ENCODE measurements around the gene GPATCH8. TPM values are rescaled to one million over a fixed set of nuclear protein-coding genes. Genes with fewer than 3 reads are reported as not detected.
A peak's percentile ranks its signal among the peaks of the same experiment; 100 is the strongest.

GPATCH8 gene
- polyA plus RNA-seq, 1 donor, result 35.9 TPM

GRCh38 chr17:44464037-44464436 is 39.2 kb downstream of the GPATCH8 start:
- Histone ChIP-seq H3K27me3 (ENCODE audit: control insufficient read depth, insufficient read depth, low read length) (no peaks in the 10 kb centered on the region), H3K27ac (ENCODE audit: low read length) (no peak overlapping the region), H3K9me3 (ENCODE audit: control insufficient read depth, low read depth, low read length) (no peaks in the 10 kb centered on the region), H3K4me1 (ENCODE audit: control insufficient read depth, insufficient read depth, low read length) (no peaks in the 10 kb centered on the region), H3K36me3 (ENCODE audit: control insufficient read depth, insufficient read depth, low read length) (peaks cover 12% of the 10 kb centered on the region), H3K4me3 (ENCODE audit: low read length) (no peak overlapping the region)
- WGBS (ENCODE audit: insufficient coverage, low lambda C conversion rate), result 100% methylated on average over 1 of the region's 1 CpG
- no peak for DNase-seq

- Histone ChIP-seq H3K4me1 (ENCODE audit: control insufficient read depth, insufficient read depth, low read length) (no peaks in the 10 kb centered on the region), H3K27ac (ENCODE audit: low read length) (no peak overlapping the region), H3K9me3 (ENCODE audit: control insufficient read depth, low read depth, low read length) (no peaks in the 10 kb centered on the region), H3K4me3 (ENCODE audit: low read length) (no peak overlapping the region), H3K36me3 (ENCODE audit: control insufficient read depth, insufficient read depth, low read length) (peaks cover 7% of the 10 kb centered on the region), H3K27me3 (ENCODE audit: control insufficient read depth, insufficient read depth, low read length) (no peaks in the 10 kb centered on the region)
- no peak for DNase-seq
- WGBS (ENCODE audit: insufficient coverage, low lambda C conversion rate), result no CpG with 5 or more reads among the region's 8 CpGs
Measured at GRCh38 chr17:44451832-44452231, 51.4 kb downstream of the GPATCH8 start.

- WGBS (ENCODE audit: insufficient coverage, low lambda C conversion rate), result no CpG with 5 or more reads among the region's 6 CpGs
- H3K27me3 ChIP-seq (ENCODE audit: control insufficient read depth, insufficient read depth, low read length), result no peaks in the 10 kb centered on the region
- no peak overlapping the region for H3K4me3 ChIP-seq (ENCODE audit: low read length)
- H3K36me3 ChIP-seq (ENCODE audit: control insufficient read depth, insufficient read depth, low read length), result peaks cover 7% of the 10 kb centered on the region
- H3K4me1 ChIP-seq (ENCODE audit: control insufficient read depth, insufficient read depth, low read length), result no peaks in the 10 kb centered on the region
- H3K9me3 ChIP-seq (ENCODE audit: control insufficient read depth, low read depth, low read length), result no peaks in the 10 kb centered on the region
- no peak overlapping the region for H3K27ac ChIP-seq (ENCODE audit: low read length)
- no peak for DNase-seq
Measured at GRCh38 chr17:44451016-44451627, 52.1 kb downstream of the GPATCH8 start.

- no CpG with 5 or more reads among the region's 1 CpG for WGBS (ENCODE audit: insufficient coverage, low lambda C conversion rate)
- no peak for DNase-seq
- Histone ChIP-seq H3K36me3 (ENCODE audit: control insufficient read depth, insufficient read depth, low read length) (peaks cover 3% of the 10 kb centered on the region), H3K27ac (ENCODE audit: low read length) (no peak overlapping the region), H3K27me3 (ENCODE audit: control insufficient read depth, insufficient read depth, low read length) (no peaks in the 10 kb centered on the region), H3K9me3 (ENCODE audit: control insufficient read depth, low read depth, low read length) (no peaks in the 10 kb centered on the region), H3K4me1 (ENCODE audit: control insufficient read depth, insufficient read depth, low read length) (no peaks in the 10 kb centered on the region), H3K4me3 (ENCODE audit: low read length) (no peak overlapping the region)
Measured at GRCh38 chr17:44448412-44448811, 54.8 kb downstream of the GPATCH8 start.

- Histone ChIP-seq H3K27ac (ENCODE audit: low read length) (no peak overlapping the region), H3K4me3 (ENCODE audit: low read length) (no peak overlapping the region), H3K36me3 (ENCODE audit: control insufficient read depth, insufficient read depth, low read length) (no peaks in the 10 kb centered on the region), H3K9me3 (ENCODE audit: control insufficient read depth, low read depth, low read length) (no peaks in the 10 kb centered on the region), H3K4me1 (ENCODE audit: control insufficient read depth, insufficient read depth, low read length) (no peaks in the 10 kb centered on the region), H3K27me3 (ENCODE audit: control insufficient read depth, insufficient read depth, low read length) (no peaks in the 10 kb centered on the region)
- WGBS (ENCODE audit: insufficient coverage, low lambda C conversion rate), result 100% methylated on average over 5 of the region's 6 CpGs
- no peak for DNase-seq
Measured at GRCh38 chr17:44444735-44445105, 58.5 kb downstream of the GPATCH8 start.

GRCh38 chr17:44442806-44443205 is 60.4 kb downstream of the GPATCH8 start:
- Histone ChIP-seq H3K27ac (ENCODE audit: low read length) (no peak overlapping the region), H3K4me3 (ENCODE audit: low read length) (no peak overlapping the region), H3K9me3 (ENCODE audit: control insufficient read depth, low read depth, low read length) (no peaks in the 10 kb centered on the region), H3K36me3 (ENCODE audit: control insufficient read depth, insufficient read depth, low read length) (no peaks in the 10 kb centered on the region), H3K27me3 (ENCODE audit: control insufficient read depth, insufficient read depth, low read length) (no peaks in the 10 kb centered on the region), H3K4me1 (ENCODE audit: control insufficient read depth, insufficient read depth, low read length) (no peaks in the 10 kb centered on the region)
- DNase-seq, result no peak
- WGBS (ENCODE audit: insufficient coverage, low lambda C conversion rate), result no CpG with 5 or more reads among the region's 3 CpGs

GRCh38 chr17:44439168-44439567 is 64.0 kb downstream of the GPATCH8 start:
- WGBS (ENCODE audit: insufficient coverage, low lambda C conversion rate), result no CpG with 5 or more reads among the region's 3 CpGs
- no peak overlapping the region for H3K4me3 ChIP-seq (ENCODE audit: low read length)
- no peaks in the 10 kb centered on the region for H3K27me3 ChIP-seq (ENCODE audit: control insufficient read depth, insufficient read depth, low read length)
- H3K36me3 ChIP-seq (ENCODE audit: control insufficient read depth, insufficient read depth, low read length), result peaks cover 15% of the 10 kb centered on the region
- DNase-seq, result no peak
- no peak overlapping the region for H3K27ac ChIP-seq (ENCODE audit: low read length)
- H3K4me1 ChIP-seq (ENCODE audit: control insufficient read depth, insufficient read depth, low read length), result no peaks in the 10 kb centered on the region
- H3K9me3 ChIP-seq (ENCODE audit: control insufficient read depth, low read depth, low read length), result no peaks in the 10 kb centered on the region

GRCh38 chr17:44438636-44439035 is 64.6 kb downstream of the GPATCH8 start:
- peak in 1 of 2 donors; percentile 7 for DNase-seq
- no CpG with 5 or more reads among the region's 2 CpGs for WGBS (ENCODE audit: insufficient coverage, low lambda C conversion rate)
- H3K4me3 ChIP-seq (ENCODE audit: low read length), result no peak overlapping the region
- no peaks in the 10 kb centered on the region for H3K27me3 ChIP-seq (ENCODE audit: control insufficient read depth, insufficient read depth, low read length)
- no peaks in the 10 kb centered on the region for H3K4me1 ChIP-seq (ENCODE audit: control insufficient read depth, insufficient read depth, low read length)
- no peaks in the 10 kb centered on the region for H3K9me3 ChIP-seq (ENCODE audit: control insufficient read depth, low read depth, low read length)
- no peak overlapping the region for H3K27ac ChIP-seq (ENCODE audit: low read length)
- peaks cover 18% of the 10 kb centered on the region for H3K36me3 ChIP-seq (ENCODE audit: control insufficient read depth, insufficient read depth, low read length)

GRCh38 chr17:44436336-44436735 is 66.9 kb downstream of the GPATCH8 start:
- no peak for DNase-seq
- Histone ChIP-seq H3K4me3 (ENCODE audit: low read length) (no peak overlapping the region), H3K27ac (ENCODE audit: low read length) (no peak overlapping the region), H3K36me3 (ENCODE audit: control insufficient read depth, insufficient read depth, low read length) (peaks cover 33% of the 10 kb centered on the region), H3K9me3 (ENCODE audit: control insufficient read depth, low read depth, low read length) (no peaks in the 10 kb centered on the region), H3K27me3 (ENCODE audit: control insufficient read depth, insufficient read depth, low read length) (no peaks in the 10 kb centered on the region), H3K4me1 (ENCODE audit: control insufficient read depth, insufficient read depth, low read length) (no peaks in the 10 kb centered on the region)
- WGBS (ENCODE audit: insufficient coverage, low lambda C conversion rate), result 93% methylated on average over 2 of the region's 2 CpGs

GRCh38 chr17:44432254-44433157 is 70.7 kb downstream of the GPATCH8 start:
- Histone ChIP-seq H3K36me3 (ENCODE audit: control insufficient read depth, insufficient read depth, low read length) (peaks cover 48% of the 10 kb centered on the region), H3K4me1 (ENCODE audit: control insufficient read depth, insufficient read depth, low read length) (no peaks in the 10 kb centered on the region), H3K4me3 (ENCODE audit: low read length) (no peak overlapping the region), H3K9me3 (ENCODE audit: control insufficient read depth, low read depth, low read length) (no peaks in the 10 kb centered on the region), H3K27ac (ENCODE audit: low read length) (no peak overlapping the region), H3K27me3 (ENCODE audit: control insufficient read depth, insufficient read depth, low read length) (no peaks in the 10 kb centered on the region)
- 96% methylated on average over 4 of the region's 9 CpGs for WGBS (ENCODE audit: insufficient coverage, low lambda C conversion rate)
- DNase-seq, result no peak

Data from large intestine (tissue), 3 donors.